HUES64 (cell line): Measurements from ENCODE around the gene SQSTM1.

Source experiments
- H3K27ac ChIP-seq: 2 replicates; pipeline ENCODE4 v1.7.0; 2013; ENCODE audit warnings: low read depth, low read length, inconsistent platforms
- H3K27me3 ChIP-seq: 2 replicates; pipeline ENCODE4 v1.6.1; 2013; ENCODE audit warnings: mild to moderate bottlenecking, low read length; ENCODE audit not compliant: insufficient read depth
- H3K36me3 ChIP-seq: 2 replicates; pipeline ENCODE4 v1.6.1; 2013; ENCODE audit warnings: mild to moderate bottlenecking, low read length; ENCODE audit not compliant: insufficient read depth
- H3K4me1 ChIP-seq: 2 replicates; pipeline ENCODE4 v1.6.1; 2013; ENCODE audit warnings: mild to moderate bottlenecking, low read length, moderate library complexity; ENCODE audit not compliant: insufficient read depth
- H3K4me3 ChIP-seq: 2 replicates; pipeline ENCODE4 v1.5.1; 2013; ENCODE audit warnings: mild to moderate bottlenecking, low read length, moderate library complexity
- H3K9ac ChIP-seq: 2 replicates; pipeline ENCODE4 v1.6.1; 2013; ENCODE audit warnings: mild to moderate bottlenecking, low read depth, low read length
- H3K9me3 ChIP-seq: 2 replicates; pipeline ENCODE4 v1.6.1; 2013; ENCODE audit warnings: low read depth, low read length; ENCODE audit not compliant: insufficient read depth
- WGBS: fragments of 150-250, 120-280 bp; methylation state at CpG from one replicate; pipeline ENCODE4 v1.1.7; 2013; ENCODE audit warnings: missing lambda C conversion rate; 5-methylcytosine and 5-hydroxymethylcytosine counted together

SQSTM1 gene

DNA sequence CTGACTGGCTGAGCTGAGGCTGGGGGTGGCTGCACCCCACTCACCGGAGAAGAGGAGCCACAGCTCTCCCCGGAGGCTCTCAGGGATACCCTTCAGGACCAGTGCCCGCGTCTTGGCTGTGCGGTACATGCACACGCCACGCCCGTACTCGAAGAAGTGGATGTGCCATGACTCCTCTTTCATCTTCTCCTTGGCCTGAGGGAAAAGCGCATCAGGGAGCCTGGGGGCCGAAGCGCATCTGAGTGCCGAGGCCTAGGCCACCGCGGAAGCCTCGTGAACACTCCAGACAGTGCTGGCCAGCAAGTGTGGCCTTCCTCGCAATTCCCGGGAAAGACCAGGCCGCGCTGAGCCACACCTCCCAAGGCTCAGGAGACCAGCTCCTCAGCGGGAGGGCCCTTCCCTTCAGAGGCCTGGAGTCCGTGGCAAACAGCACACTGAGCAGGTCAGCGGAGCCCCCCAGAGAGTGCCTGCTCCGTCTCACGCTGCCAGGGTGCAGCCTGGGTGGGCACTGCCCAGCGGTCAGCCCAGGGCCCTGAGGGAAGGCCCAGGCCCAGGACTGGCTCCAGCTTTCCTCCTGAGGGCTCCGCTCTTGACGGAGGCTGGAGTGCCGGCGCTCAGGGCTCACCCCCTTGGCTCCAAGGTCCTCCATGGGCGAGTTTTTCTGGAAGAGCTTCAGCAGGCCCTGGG, 58.4 kb downstream of the SQSTM1 start:
- no peak overlapping the region for H3K4me3 ChIP-seq
- WGBS: 95% methylated on average over 31 of the region's 31 CpGs
- peaks cover 58% of the 10 kb centered on the region for H3K36me3 ChIP-seq
- peaks cover 21% of the 10 kb centered on the region for H3K9me3 ChIP-seq
- H3K4me1 ChIP-seq: no peaks in the 10 kb centered on the region
- no peak overlapping the region for H3K9ac ChIP-seq
- no peaks in the 10 kb centered on the region for H3K27me3 ChIP-seq
- H3K27ac ChIP-seq: no peak overlapping the region

- 97% methylated on average over 13 of the region's 13 CpGs for WGBS
- Histone ChIP-seq H3K27ac (no peak overlapping the region), H3K4me3 (no peak overlapping the region), H3K4me1 (no peaks in the 10 kb centered on the region), H3K36me3 (peaks cover 58% of the 10 kb centered on the region), H3K9ac (no peak overlapping the region), H3K9me3 (peaks cover 26% of the 10 kb centered on the region), H3K27me3 (no peaks in the 10 kb centered on the region)
These were observed 58.9 kb downstream of the SQSTM1 start for GRCh38 chr5:179879690-179880010.

DNA sequence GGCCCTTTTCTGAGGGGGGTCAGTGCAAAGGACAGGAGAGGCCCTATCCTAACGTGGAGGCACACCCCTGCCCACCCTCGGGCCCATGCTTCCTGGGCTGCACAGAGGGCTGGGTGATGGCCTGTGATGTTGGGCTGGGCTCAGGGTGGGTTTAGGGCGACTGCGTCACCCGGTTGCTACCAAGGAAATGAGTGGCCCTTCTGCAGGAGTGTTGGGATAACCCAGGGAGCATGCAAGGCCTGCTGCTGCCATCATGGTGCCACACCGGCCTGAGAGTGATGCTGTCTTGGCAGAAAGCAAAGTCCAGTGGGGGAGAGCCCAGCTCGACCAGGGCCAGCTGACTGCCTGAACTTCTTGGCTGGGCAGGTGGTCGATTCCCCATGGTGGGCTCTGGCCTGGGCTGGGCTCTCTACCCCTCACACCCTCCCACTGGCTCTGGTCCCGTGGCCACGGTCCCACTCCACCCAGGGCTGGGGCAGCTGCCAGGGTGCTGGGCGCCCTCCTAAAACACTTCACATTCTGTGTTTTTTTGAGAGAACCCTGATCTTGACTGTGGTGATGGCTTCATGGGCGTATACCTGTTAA, 59.5 kb downstream of the SQSTM1 start:
- Histone ChIP-seq H3K9ac (no peak overlapping the region), H3K4me3 (no peak overlapping the region), H3K9me3 (peaks cover 29% of the 10 kb centered on the region), H3K36me3 (peaks cover 58% of the 10 kb centered on the region), H3K27ac (no peak overlapping the region), H3K4me1 (no peaks in the 10 kb centered on the region), H3K27me3 (no peaks in the 10 kb centered on the region)
- 93% methylated on average over 12 of the region's 12 CpGs for WGBS

GRCh38 chr5:179880848-179881590, 60.3 kb downstream of the SQSTM1 start:
- WGBS: 95% methylated on average over 24 of the region's 25 CpGs
- no peak overlapping the region for H3K4me3 ChIP-seq
- H3K27me3 ChIP-seq: no peaks in the 10 kb centered on the region
- H3K9ac ChIP-seq: no peak overlapping the region
- H3K36me3 ChIP-seq: peaks cover 62% of the 10 kb centered on the region
- peaks cover 29% of the 10 kb centered on the region for H3K9me3 ChIP-seq
- no peak overlapping the region for H3K27ac ChIP-seq
- no peaks in the 10 kb centered on the region for H3K4me1 ChIP-seq

- Histone ChIP-seq H3K27me3 (no peaks in the 10 kb centered on the region), H3K4me1 (no peaks in the 10 kb centered on the region), H3K9me3 (peaks cover 29% of the 10 kb centered on the region), H3K9ac (no peak overlapping the region), H3K27ac (no peak overlapping the region), H3K36me3 (peaks cover 65% of the 10 kb centered on the region), H3K4me3 (no peak overlapping the region)
- WGBS: 93% methylated on average over 4 of the region's 4 CpGs
These were observed 61.6 kb downstream of the SQSTM1 start for GRCh38 chr5:179882338-179882737.

DNA sequence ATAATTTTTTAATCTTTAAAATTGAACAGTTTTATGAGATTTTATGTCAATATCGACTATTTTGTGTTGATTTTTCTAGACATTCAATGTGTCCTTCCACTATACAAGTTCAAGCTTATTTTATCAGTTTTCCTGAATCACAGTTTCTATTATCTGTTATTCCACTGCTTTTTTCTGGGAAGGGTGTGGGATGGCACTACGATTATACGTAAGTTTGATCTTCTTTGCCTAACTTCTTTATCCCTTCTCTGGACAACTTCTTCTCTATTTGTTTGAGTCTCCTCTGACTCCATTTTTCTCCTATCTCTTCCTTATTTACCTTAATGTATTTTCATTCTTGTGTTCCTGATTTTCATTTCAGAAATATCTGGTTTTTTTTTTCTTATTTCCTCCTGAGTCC, 62.5 kb downstream of the SQSTM1 start:
- H3K4me3 ChIP-seq: no peak overlapping the region
- H3K9me3 ChIP-seq: peaks cover 29% of the 10 kb centered on the region
- H3K36me3 ChIP-seq: peaks cover 68% of the 10 kb centered on the region
- no peaks in the 10 kb centered on the region for H3K4me1 ChIP-seq
- no peaks in the 10 kb centered on the region for H3K27me3 ChIP-seq
- WGBS: 100% methylated on average over 2 of the region's 3 CpGs
- H3K27ac ChIP-seq: no peak overlapping the region
- no peak overlapping the region for H3K9ac ChIP-seq

DNA sequence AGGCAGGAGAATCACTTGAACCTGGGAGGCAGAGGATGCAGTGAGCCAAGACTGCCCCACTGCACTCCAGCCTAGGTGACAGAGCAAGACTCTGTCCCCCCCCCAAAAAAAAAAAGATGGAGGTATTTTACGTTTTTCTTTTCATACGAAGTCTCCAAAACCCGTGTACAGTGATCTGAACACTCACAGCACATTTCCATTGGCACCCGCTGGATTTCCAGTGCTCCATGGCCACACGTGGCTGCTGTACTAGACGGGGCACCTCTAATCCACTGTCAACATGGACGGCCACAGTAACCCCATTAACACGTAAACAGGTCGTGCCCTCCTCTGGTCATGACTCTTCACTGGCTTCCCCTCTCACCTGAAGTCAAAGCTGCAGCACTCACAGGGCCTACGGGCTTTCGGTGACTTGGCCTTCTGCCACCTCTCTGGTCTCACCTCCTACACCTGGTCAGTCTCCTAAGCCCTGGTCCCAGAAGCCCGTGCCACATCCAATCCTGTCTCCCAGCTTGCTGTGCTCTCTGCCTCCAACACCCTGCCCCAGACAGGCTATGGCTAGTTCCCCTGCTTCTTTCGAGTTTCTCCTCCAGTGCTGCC, 64.9 kb downstream of the SQSTM1 start:
- H3K4me1 ChIP-seq: no peaks in the 10 kb centered on the region
- H3K36me3 ChIP-seq: peaks cover 79% of the 10 kb centered on the region
- no peak overlapping the region for H3K4me3 ChIP-seq
- H3K27ac ChIP-seq: no peak overlapping the region
- H3K9me3 ChIP-seq: peaks cover 29% of the 10 kb centered on the region
- no peak overlapping the region for H3K9ac ChIP-seq
- WGBS: 95% methylated on average over 13 of the region's 13 CpGs
- no peaks in the 10 kb centered on the region for H3K27me3 ChIP-seq

- 87% methylated on average over 14 of the region's 14 CpGs for WGBS
- Histone ChIP-seq H3K4me3 (no peak overlapping the region), H3K4me1 (no peaks in the 10 kb centered on the region), H3K27ac (no peak overlapping the region), H3K27me3 (no peaks in the 10 kb centered on the region), H3K36me3 (peaks cover 86% of the 10 kb centered on the region), H3K9ac (no peak overlapping the region), H3K9me3 (peaks cover 29% of the 10 kb centered on the region)
These were observed 65.6 kb downstream of the SQSTM1 start for GRCh38 chr5:179886190-179886911.

- H3K27ac ChIP-seq: no peak overlapping the region
- no peaks in the 10 kb centered on the region for H3K27me3 ChIP-seq
- H3K36me3 ChIP-seq: peaks cover 94% of the 10 kb centered on the region
- WGBS: 95% methylated on average over 11 of the region's 11 CpGs
- peaks cover 28% of the 10 kb centered on the region for H3K9me3 ChIP-seq
- no peak overlapping the region for H3K4me3 ChIP-seq
- no peaks in the 10 kb centered on the region for H3K4me1 ChIP-seq
- H3K9ac ChIP-seq: no peak overlapping the region
These were observed 66.4 kb downstream of the SQSTM1 start for GRCh38 chr5:179887095-179887494.
